GM21717 (cell line): ENCODE results near the gene SLC39A11.
"Not testable (repeated sequence)": the region's sequence is repeated elsewhere in the genome, so short reads cannot be mapped to it uniquely, and the experiment has no call there.

Experiments used
- ATAC-seq: cut with Tn5 transposase; IDR thresholded peaks from one replicate; pipeline ENCODE4 v1.9.1; 2021; ENCODE audit warnings: mild to moderate bottlenecking, moderate library complexity; ENCODE audit not compliant: unreplicated experiment

Gene SLC39A11

DNA sequence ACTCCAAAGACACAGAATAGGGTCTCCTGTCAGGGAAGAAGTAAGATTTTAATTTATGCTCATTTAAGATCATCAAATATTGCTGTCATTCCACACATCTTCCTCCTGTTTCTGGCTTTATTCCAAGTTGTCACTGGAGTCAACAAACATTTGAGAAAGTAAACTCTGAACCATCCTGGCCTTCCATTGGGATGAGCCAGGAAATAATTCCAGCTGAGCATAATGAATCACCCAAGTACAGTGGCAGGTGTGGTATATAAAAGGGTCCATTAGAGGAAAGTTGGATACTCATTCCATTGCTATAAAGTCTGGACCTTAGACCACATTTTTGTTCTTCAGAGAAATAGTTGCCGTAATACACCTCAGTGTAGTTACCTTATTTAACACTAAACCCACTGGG lies 246.1 kb downstream of the SLC39A11 start:
- no peak for ATAC-seq

DNA sequence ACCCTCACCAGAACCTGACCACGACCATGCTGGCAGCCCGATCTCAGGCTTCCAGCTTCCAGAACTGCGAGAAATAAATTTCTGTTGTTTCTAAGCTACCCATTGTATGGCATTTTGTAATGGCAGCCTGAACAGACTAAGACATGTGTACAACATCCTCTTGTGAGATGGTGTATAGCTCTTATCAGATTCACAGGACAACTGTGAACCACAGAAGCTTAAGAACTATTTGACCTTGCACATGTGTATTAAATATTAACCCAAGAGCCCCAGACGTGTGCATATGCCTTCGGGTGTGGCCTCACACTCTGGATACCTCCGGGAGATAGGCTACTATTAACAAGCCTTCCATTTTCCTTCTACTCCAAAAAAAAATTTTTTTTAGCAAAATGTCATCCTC lies 248.9 kb downstream of the SLC39A11 start:
- ATAC-seq: no peak

DNA sequence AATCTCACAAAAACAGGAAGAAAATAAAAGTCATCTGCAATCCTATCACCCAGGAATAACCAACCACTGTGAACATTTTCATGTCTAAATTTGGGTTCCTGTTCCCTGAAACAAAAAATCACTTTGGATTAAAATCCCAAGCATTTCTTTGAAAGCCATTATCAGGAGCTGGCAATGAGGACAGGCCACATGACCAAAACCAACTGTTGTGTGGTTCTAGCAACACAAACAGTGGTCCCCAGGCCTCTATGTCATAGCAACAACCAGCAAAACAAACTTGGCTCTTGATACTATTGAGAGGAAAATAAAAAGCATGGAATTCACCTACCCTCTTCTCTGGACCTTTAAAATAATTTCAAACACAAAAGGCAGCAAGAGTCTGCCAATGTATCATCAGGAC lies 252.5 kb downstream of the SLC39A11 start:
- no peak for ATAC-seq

DNA sequence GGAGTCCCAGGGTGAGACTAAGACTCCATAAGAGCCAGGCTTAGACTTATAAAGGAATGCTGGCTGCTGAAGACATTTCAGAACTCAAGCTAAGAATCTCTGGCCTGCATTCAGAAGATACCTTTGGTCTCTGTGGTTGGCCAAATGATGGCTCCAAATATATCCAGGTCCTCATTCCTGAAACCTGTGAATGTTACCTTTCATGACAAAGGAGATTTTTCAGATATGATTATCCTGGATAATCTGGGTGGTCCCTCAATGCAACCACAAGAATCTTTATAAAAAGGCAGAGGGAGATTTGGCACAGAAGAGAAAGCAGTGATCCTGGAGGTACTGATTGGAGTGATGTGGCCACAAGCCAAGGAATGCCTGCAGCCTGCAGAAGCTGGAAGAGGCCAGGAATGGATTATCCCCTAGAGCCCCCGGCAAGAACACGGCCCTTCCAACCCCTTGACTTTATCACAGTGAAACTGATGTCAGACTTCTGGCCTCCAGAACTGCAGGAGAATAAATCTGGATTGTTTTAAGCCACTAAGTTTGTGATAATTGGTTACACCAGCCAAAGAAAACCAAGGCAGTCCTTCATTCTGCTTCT lies 253.3 kb downstream of the SLC39A11 start:
- ATAC-seq: no peak

DNA sequence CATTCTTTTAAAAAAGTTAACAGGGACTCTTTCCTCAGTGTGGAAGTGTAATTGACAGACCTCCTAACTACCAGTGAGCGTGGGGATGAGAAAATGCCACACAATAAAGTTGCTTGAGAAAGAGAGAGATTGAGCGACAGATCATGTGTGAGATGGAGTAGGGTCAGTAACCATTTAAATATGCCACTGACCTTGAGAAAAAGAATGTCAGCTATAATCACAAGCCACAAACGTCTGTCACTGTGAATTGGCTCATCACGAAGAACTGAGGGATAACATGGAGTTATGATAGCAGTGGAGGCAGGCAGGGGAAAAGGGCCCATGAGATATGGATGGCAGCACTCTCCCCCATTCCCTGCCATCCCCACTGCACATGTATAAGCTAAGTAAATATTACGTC lies 253.9 kb downstream of the SLC39A11 start:
- ATAC-seq: no peak

DNA sequence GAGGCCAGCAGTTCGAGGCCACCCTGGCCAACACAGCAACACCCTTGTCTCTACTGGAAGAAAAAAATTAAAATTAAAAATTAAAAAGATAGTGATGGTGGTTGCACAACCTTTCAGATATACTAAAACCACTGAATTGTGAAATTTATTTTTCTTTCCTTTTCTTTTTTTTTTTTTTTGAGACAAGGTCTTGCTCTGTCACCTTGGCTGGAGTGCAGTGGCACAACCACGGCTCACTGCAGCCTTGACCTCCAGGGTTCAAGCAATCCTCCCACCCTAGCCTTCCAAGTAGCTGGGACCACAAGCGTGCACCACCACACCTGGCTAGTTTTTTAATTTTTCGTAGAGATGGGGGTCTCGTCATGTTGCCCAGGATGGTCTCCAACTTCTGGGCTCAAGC lies 254.4 kb downstream of the SLC39A11 start:
- ATAC-seq: no peak

DNA sequence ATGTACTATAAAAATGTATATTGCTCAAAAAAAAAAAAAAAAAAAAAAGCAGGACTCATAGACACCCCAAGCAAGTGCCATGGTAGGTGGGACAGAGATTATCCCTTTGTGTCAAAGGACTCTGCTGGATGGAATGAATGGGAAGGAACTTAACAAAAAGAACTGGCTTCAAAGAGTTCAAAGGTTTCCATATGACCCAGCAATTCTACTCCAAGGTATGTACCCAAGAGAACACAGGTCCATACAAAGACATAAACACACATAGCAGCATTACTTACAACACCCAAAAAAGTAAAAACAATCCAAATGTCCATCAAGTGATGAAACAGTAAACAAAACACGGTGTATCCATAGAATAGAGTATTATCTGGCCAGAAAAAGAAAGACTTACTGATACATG lies 255.2 kb downstream of the SLC39A11 start:
- no peak for ATAC-seq

DNA sequence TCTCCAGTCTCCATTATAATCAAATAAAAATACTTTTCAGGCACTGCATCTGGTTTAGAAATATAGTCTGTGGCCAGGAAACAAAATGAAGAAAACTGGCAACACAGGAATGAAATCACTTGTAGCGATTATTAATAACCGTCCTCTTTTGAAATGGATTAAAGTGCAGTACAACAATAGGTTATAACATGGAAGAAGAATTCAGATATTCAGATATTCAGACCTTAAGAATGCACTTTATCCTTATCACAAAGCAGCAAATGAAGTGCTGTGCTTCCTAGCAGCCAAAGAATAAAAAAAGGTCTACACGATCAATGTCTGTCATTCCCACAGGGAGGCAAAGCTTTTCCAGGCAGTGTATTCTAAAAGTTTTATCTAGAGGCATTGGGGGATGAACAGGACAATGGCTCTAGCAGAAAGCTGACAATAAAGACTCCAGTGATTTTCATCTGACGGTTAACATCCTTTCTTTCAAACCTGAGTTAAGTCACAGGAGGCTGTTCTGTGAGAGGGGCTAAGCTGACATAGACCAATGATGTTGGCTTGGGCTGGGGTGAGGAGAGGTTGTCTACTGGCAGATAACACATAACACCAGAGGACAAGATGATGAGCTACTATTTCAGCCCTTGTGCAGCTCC lies 259.2 kb downstream of the SLC39A11 start:
- no peak for ATAC-seq

DNA sequence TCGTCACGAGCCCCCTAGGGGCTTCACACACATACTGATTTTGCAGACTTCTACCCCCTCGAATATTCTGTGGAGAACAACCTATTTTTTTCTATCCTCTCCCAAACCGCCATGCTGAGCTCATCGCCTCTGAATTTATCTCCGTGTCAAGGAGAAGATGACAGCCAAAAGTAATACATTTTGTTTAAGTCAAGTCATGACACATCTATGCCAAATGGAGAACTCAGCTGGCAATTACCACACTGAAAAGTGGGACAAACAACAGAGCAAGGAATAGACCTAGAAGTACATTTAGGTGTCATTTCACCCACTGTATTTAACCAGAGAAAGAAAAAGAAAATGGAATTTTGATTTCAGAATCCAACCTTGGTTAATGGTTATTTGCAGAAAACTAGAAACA lies 260.2 kb downstream of the SLC39A11 start:
- no peak for ATAC-seq

DNA sequence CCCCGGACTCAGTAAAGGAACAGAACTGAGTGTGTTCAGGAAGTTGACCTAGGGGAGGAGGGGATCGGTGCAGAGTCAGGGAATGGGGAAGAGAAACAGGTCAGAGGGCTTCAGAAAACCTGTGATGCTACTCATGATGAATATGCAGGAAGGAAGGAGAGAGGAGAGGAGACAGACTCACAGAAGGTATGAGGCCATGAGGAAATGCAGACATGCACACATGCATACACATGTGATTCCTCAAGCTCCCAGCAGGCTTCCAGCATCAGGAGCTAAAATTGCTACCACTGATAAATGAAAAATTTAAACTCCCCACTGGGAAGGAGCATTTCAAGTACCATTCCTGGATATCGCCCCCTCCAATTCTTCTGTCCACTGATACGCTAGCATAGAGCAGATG lies 262.6 kb downstream of the SLC39A11 start:
- ATAC-seq: no peak

DNA sequence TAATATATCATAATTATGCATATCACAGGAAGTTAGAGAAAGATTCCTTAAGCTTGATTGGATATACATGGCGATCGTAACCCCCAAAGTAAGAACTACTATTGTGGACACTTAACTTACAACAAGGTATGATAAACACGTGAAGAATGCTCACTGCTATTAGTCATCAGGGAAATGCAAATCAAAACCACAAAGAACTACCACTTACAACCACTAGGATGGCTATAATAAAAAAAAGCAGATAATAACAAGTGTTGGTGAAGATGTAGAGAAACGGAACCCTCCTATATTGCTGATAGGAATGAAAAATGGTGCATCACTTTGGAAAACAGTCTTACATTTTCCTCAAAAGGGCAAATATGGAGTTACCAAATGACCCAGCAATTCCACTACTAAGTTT lies 265.9 kb downstream of the SLC39A11 start:
- no peak for ATAC-seq

DNA sequence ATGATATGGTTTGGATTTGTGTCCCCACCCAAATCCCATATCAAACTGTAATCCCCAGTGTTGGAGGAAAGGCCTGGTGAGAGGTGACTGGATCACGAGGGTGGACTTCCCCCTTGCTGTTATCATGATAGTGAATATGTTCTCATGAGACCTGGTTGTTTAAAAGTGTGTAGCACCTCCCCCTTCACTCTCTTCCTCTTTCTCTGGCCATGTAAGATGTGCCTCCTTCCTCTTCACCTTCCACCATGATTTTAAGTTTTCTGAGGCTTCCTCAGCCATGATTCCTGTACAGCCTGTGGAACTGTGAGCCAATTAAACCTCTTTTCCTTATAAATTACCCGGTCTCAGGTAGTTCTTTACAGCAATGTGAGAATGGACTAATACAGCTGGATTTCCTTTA lies 266.4 kb downstream of the SLC39A11 start:
- ATAC-seq: not testable (repeated sequence)

DNA sequence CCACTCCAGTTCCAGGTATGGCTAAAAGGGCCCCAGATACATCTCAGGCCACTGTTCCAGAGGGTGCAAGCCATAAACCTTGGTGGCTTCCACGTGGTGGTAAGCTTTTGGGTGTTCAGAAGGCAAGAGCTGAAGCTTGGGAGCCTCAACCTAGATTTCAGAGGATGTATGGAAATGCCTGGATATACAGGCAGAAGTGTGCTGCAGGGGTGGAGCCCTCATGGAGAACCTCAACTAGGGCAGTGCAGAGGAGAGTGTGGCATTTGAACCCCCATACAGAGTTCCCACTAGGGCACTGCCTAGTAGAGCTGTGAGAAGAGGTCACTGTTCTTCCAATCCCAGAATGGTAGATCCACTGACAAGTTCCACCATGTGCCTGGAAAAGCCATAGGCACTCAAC lies 267.3 kb downstream of the SLC39A11 start:
- ATAC-seq: no peak

DNA sequence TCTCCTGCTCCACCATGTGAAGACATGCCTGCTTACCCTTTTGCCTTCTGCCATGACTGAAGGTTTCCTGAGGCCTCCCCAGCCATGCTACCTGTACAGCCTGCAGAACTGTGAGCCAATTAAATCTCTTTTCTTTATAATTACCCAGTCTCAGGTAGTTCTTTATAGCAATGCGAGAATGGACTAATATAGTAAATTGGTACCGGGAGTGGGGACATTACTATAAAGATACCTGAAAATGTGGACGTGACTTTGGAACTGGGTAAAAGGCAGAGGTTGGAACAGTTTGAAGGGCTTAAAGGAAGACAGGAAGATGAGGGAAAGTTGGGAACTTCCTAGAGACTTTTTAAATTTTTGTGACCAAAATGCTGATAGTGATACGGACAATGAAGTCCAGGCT lies 268.2 kb downstream of the SLC39A11 start:
- ATAC-seq: not testable (repeated sequence)

DNA sequence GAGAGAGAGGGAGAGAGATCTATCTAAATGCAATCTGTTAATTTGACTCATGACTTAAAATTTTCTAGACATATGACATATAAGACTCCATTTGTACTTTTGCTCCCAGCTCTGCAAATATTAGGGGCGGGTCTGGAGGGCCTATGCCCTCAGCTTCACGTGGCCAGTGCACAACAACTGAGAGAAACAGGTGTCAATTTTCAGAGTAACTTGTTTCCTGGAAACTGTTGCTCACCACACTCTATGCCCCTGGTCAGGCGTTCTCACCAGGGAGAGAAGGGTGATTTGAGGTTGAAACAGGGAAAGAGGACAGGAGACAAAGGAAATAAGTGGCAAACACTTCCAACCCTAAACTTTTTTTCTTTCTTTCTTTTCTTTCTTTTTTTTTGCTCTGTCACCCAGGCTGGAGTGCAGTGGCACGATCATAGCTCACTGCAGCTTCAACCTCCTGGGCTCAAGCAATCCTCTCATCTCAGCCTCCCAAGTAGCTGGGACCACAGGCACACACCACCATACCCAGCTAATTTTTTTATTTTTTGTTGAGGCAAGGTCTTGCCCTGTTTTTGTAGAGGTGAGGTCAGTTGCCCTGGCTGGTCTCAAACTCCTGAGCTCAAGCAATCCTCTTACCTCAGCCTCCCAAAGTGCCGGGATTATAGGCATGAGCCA lies 270.0 kb downstream of the SLC39A11 start:
- ATAC-seq: no peak

DNA sequence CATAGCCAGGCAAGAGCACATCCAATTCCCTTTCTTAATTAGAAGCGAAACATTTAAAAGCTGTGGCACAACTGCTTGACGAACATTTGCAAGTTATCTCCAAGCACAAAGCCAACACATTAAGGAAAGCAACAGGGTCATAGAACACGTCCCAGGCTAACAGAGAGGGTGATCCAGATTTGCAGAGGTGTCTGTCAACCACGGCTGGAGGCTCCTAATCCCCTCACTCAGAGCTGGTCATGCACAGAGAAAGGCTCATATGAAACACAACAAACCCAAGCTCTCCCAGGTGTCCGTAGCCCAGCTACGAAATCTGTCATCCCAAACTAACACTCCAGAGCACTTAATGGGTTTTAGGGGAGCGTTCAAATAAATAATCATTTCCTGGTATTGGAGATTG lies 276.1 kb downstream of the SLC39A11 start:
- no peak for ATAC-seq

DNA sequence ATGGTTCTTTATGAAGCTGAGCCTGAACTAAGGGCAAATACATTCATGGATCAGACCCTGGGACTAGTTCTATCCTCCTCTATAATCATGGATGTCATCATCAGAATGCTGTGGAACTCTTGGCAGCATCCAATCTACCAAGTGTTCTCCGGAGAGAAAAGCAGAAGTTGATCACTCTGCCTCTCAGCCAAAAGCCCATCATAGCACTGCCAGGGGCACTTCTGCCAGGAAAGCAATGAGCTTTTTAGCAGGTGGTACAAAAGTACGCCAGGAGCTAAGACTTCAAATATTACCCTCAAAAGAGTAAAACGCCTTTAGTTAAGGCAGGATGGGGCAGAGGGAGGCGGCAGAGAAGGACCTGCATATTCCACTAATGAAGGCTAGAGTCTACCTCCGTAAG lies 279.0 kb downstream of the SLC39A11 start:
- ATAC-seq: no peak

DNA sequence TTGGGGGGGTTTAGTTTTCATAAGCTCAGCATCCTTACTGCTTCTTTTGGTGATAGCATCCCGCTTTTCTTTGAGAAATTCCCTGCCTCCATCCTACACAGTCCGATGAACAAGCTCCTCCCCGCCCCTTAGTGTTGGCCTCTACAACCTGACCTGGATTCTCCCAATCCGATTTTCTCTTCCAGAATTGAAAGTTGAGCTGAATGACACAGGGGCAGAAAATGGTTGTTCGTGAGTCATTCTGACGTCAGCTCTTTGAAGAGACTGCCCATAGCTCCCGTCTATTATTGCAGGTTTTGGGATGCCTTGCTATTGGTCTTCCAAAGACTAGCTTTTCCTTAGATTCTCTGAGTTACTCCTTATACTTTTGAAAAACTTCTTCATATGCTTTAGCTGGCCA lies 279.7 kb downstream of the SLC39A11 start:
- ATAC-seq: no peak

DNA sequence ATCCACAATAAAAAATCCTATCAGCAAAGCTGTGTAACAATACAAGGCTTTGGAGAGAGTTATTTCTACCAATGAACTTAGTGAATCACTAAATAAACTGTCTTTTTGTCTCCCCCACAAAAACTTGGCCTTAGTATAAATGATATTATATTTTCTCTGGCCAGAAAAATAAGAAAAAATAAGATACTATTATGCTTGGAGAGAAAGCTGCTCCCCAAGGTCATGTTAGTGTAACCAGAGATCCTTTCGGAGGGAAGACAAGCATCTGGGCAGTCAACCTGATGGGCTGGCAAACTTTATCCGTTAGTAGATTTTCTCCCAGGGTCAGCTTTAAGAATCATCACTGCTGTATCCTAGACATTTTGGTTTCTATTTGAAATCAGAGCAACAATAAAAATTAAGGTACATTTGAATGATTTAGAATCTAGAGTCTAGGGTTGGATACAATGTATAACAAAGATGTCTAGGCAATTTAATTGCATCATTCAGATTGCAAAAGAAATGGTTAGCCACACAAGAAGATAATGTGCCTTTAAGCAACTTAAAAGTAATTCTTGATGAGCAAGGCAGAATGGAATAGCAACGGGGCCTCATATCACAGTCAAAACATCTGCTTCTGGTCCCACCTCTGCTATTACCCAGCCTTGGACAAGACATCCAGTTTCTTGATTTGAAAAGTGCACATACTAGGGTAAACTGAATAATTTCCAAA lies 280.4 kb downstream of the SLC39A11 start:
- ATAC-seq: no peak

DNA sequence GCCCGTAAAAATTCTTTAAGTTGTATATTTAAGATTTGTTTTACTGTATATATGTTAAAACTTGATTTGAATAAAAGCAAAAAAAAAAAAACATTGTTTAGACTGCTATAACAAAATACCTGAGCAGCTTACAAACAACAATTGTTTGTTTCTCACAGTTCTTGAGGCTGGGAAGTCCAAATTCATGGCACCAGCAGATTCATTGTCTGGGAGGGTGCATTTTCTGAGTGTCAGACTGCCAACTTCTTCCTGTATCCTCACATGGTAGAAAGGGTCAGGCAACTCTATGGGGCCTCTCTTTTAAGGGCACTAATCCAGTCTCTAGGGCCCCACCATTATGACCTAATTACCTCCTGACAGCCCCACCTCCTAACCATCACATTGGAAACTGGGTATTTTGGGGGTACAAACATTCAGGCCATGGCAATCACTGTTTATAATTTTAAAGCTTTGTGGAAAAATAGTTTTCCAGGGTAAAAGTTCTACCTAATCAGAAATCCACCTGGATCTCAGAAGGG lies 281.4 kb downstream of the SLC39A11 start:
- no peak for ATAC-seq

DNA sequence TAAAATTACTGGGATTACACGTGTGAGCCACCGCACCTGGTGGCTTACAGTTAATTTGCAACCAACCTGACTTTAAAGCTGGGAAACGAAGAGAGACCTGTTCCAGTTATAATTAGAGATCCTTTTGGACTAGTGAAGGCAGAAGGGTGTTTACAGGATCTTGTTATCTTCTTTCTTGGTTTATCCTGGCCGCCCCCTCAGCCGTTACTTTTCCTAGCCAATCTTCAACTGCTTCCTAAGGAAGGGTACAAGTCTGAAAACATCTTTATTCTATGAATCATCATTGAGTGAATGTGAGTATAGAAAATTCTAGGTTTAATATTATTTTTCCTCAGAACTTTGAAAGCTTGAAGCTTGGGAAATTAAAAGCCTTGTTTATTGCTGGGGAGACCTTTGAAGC lies 286.5 kb downstream of the SLC39A11 start:
- no peak for ATAC-seq
